Osteocyte (in vitro differentiated cells): Measurements from ENCODE around the gene LY6G6C. TPM values are rescaled to one million over a fixed set of nuclear protein-coding genes. Genes with fewer than 3 reads are reported as not detected.

ENCODE experiments used
- DNase-seq: peaks from one replicate; pipeline ENCODE4 v3.0.0; 2021; ENCODE audit warnings: mixed read lengths; ENCODE audit not compliant: unreplicated experiment; ENCODE audit errors: extremely low spot score
- H3K27ac Mint-ChIP-seq: one replicate; pipeline ENCODE4 v1.8.0; 2021; ENCODE audit warnings: mild to moderate bottlenecking, mixed read lengths; ENCODE audit not compliant: unreplicated experiment
- H3K27me3 Mint-ChIP-seq: one replicate; pipeline ENCODE4 v1.8.0; 2021; ENCODE audit warnings: mixed read lengths; ENCODE audit not compliant: unreplicated experiment
- H3K36me3 Mint-ChIP-seq: one replicate; pipeline ENCODE4 v1.8.0; 2021; ENCODE audit warnings: mixed read lengths; ENCODE audit not compliant: unreplicated experiment
- H3K4me1 Mint-ChIP-seq: one replicate; pipeline ENCODE4 v1.8.0; 2021; ENCODE audit warnings: mixed read lengths; ENCODE audit not compliant: unreplicated experiment
- H3K4me3 Mint-ChIP-seq: one replicate; pipeline ENCODE4 v1.8.0; 2021; ENCODE audit warnings: mild to moderate bottlenecking, moderate library complexity, mixed read lengths; ENCODE audit not compliant: unreplicated experiment
- H3K9me3 Mint-ChIP-seq: one replicate; pipeline ENCODE4 v1.8.0; 2021; ENCODE audit warnings: mixed read lengths; ENCODE audit not compliant: unreplicated experiment
- total RNA-seq: library from RNA; stranded (reverse); gene quantifications from 2 replicates; pipeline ENCODE4 v1.2.1, GENCODE V29; 2021
- TF ChIP-seq, protein P1 (sequence below): fragments of 200-600 bp; sonication (generic); IDR thresholded peaks from 2 replicates; pipeline ENCODE4 v1.5.0; 2021; ENCODE audit warnings: antibody characterized with exemption, mild to moderate bottlenecking, moderate library complexity

LY6G6C gene
- total RNA-seq, 1 donor from 2014 or later, result not detected

GRCh38 chr6:31680226-31681134 lies 41.1 kb downstream of the LY6G6C start, which contains the start of gene LY6G5C:
Gene LY6G5C (minus strand): TSS chr6:31681067. CDS start chr6:31680373, 694 bp downstream.
- TF ChIP-seq, protein P1, sequence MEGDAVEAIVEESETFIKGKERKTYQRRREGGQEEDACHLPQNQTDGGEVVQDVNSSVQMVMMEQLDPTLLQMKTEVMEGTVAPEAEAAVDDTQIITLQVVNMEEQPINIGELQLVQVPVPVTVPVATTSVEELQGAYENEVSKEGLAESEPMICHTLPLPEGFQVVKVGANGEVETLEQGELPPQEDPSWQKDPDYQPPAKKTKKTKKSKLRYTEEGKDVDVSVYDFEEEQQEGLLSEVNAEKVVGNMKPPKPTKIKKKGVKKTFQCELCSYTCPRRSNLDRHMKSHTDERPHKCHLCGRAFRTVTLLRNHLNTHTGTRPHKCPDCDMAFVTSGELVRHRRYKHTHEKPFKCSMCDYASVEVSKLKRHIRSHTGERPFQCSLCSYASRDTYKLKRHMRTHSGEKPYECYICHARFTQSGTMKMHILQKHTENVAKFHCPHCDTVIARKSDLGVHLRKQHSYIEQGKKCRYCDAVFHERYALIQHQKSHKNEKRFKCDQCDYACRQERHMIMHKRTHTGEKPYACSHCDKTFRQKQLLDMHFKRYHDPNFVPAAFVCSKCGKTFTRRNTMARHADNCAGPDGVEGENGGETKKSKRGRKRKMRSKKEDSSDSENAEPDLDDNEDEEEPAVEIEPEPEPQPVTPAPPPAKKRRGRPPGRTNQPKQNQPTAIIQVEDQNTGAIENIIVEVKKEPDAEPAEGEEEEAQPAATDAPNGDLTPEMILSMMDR, result peak; percentile 83
- no peaks in the 10 kb centered on the region for H3K9me3 Mint-ChIP-seq
- H3K4me1 Mint-ChIP-seq, result peaks cover 16% of the 10 kb centered on the region
- DNase-seq, result peak; percentile 93
- H3K4me3 Mint-ChIP-seq, result peak within 1 kb of the TSS; percentile 73
- H3K27me3 Mint-ChIP-seq, result no peaks in the 10 kb centered on the region
- H3K36me3 Mint-ChIP-seq, result peaks cover under 1% of the 10 kb centered on the region
- peak within 1 kb of the TSS; percentile 90 for H3K27ac Mint-ChIP-seq

DNA sequence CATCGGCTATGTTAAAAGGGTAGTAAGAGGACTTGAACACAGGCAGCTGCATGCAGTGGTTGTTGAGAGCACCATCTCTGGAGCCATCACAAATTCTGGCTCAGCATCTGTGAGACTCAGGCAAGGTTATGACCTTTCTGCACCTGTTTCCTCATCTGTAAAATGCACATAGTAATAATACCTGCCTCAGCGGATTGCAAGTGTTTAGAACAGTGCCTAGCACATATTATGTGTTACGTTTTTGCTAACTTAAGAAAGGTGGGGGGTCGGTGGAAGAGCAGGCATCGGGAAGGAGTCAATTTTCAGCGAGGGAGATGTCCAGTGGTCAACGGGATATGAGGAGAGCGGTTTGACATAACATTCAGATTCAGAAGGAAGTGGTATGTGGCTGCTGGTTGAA lies 43.6 kb downstream of the LY6G6C start:
- Mint-ChIP-seq H3K4me3 (no peak overlapping the region), H3K9me3 (no peaks in the 10 kb centered on the region), H3K27me3 (no peaks in the 10 kb centered on the region), H3K4me1 (peaks cover 16% of the 10 kb centered on the region), H3K27ac (no peak overlapping the region), H3K36me3 (no peaks in the 10 kb centered on the region)
- no peak for DNase-seq
- TF ChIP-seq, protein P1, result no peak

- Mint-ChIP-seq H3K27me3 (no peaks in the 10 kb centered on the region), H3K9me3 (no peaks in the 10 kb centered on the region), H3K36me3 (peaks cover 7% of the 10 kb centered on the region), H3K27ac (no peak overlapping the region), H3K4me1 (peaks cover 16% of the 10 kb centered on the region), H3K4me3 (no peak overlapping the region)
- TF ChIP-seq, protein P1, result no peak
- DNase-seq, result no peak
Observed at GRCh38 chr6:31676904-31677303, 44.6 kb downstream of the LY6G6C start.

DNA sequence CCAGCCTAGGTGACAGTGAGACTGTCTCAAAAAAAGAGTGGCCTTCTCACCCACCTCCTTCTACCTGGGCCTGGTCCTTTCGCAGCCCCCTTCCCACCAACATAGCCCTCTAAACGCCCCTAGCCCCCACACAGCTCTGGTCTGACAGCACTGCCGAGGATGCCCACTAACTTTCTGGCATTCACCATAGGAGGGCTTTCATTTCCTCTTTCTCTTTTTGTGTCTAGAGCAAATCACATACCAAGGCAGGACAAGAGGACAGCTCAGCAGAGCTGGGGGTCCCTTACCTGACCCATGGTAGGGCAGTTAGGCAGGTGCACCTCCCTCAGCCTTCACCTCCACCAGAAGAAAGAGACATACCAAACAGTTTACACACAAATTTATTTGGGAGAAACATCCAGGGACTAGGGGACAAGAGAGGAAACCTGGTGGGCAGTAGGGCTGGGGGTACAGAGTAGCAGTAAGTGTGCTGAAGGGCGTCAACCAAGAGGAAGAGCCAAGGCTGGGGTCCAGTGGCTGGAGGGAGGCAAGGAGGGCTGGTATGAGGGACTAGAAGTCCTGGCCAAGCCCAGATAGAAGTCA lies 45.1 kb downstream of the LY6G6C start:
- H3K4me3 Mint-ChIP-seq, result no peak overlapping the region
- peaks cover 14% of the 10 kb centered on the region for H3K4me1 Mint-ChIP-seq
- H3K36me3 Mint-ChIP-seq, result peaks cover 8% of the 10 kb centered on the region
- DNase-seq, result no peak
- TF ChIP-seq, protein P1, result no peak
- H3K27ac Mint-ChIP-seq, result no peak overlapping the region
- no peaks in the 10 kb centered on the region for H3K27me3 Mint-ChIP-seq
- no peaks in the 10 kb centered on the region for H3K9me3 Mint-ChIP-seq

DNA sequence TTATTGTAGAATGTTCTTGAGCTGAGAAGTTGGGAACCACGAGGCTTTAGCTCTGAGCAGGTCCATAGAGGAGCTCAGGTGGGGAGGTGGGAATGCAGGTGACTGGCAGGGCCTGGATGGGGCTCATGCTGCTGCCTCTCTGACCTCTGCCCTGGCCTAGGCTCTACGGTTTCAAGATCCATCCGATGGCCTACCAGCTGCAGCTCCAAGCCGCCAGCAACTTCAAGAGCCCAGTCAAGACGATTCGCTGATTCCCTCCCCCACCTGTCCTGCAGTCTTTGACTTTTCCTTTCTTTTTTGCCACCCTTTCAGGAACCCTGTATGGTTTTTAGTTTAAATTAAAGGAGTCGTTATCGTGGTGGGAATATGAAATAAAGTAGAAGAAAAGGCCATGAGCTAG lies 51.9 kb downstream of the LY6G6C start, which contains the start of gene LY6G5B:
Gene LY6G5B (plus strand): TSS at position 301 of the 400 bp plus-strand sequence. CDS start 975 bp downstream, outside the sequence.
- no peaks in the 10 kb centered on the region for H3K27me3 Mint-ChIP-seq

More for the DNA sequence above, 51.9 kb downstream of the LY6G6C start, which contains the start of gene LY6G5B:
- Mint-ChIP-seq H3K36me3 (peaks cover 32% of the 10 kb centered on the region), H3K9me3 (no peaks in the 10 kb centered on the region), H3K4me1 (peaks cover 15% of the 10 kb centered on the region), H3K27ac (no peak within 1 kb of the TSS), H3K4me3 (no peak within 1 kb of the TSS)
- no peak for DNase-seq
- TF ChIP-seq, protein P1, result no peak
